Dermis blood vessel endothelial cell (primary cell): Measurements from ENCODE around the gene PDIA6. TPM values are rescaled to one million over a fixed set of nuclear protein-coding genes. Genes with fewer than 3 reads are reported as not detected.
"Not testable (repeated sequence)": the region's sequence is repeated elsewhere in the genome, so short reads cannot be mapped to it uniquely, and the experiment has no call there.

Experiments used
- DNase-seq: peaks from one replicate; pipeline ENCODE4 v3.0.0; 2010
- total RNA-seq: library from RNA; depleted of rRNA; stranded (reverse); fragments of >200 nt; gene quantifications from 2 replicates; pipeline ENCODE4 v1.2.3, GENCODE V29; 2014

PDIA6 gene
- total RNA-seq, 1 donor from 2014 or later, result 472 TPM

- DNase-seq, result no peak
Measured at GRCh38 chr2:10806543-10806942, 6.0 kb downstream of the PDIA6 start.

- not testable (repeated sequence) for DNase-seq
Measured at GRCh38 chr2:10805990-10806389, 6.6 kb downstream of the PDIA6 start.

DNA sequence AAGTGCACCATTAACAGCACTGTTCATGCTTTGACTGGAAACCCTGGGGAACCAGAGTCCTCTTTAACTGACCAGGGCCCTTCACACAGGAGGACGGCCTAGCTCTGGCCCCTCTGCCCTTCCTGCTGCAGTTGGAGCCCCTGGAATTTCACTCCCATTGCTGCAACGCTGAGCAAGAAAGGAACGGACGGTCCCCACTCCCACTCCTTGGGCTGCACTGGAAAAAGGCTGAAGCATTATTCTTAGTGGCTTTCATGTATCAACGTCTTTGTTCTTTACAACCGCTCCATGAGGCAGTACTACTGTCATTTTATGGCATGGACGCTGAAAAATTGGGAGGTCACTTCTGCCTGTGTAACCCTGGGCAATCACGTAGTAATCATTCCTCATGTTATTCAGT, 9.9 kb downstream of the PDIA6 start:
- DNase-seq, result no peak

DNA sequence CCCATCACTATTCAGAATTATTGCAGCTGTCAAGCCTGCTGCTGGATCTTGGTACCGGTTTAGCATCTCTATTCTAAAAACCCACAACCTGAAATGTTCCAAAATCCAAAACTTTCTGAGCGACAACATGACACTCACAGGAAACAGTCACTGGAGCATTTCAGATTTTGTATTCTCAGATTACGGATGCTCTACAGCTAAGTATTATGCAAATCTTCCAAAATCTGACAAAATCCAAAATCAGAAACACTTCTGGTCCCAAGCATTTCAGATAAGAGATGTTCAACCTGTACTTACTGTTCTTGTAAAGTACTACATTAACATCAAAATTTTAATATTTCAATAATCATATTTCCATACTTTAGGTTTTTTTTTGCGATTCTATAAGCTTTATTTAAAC, 12.4 kb downstream of the PDIA6 start:
- no peak for DNase-seq

DNA sequence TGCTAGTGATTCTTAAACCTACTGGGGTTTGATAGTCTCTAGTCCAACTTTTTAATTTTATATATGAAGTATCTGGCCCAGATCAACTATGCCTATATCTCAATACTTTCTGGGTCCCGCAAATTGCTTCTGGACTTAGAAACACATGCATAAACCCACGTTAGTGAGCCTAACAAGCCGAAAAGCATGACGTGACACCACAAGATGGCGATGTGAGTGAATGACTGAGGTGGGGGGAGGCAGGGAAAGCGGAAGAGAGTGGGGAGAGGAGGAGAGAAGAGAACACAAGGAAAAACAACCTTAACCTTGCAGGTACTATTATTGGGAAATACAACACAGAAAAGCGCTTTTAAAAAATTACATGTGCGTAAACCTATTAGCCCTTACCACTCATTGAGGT, 13.8 kb downstream of the PDIA6 start:
- DNase-seq, result peak; percentile 26

DNA sequence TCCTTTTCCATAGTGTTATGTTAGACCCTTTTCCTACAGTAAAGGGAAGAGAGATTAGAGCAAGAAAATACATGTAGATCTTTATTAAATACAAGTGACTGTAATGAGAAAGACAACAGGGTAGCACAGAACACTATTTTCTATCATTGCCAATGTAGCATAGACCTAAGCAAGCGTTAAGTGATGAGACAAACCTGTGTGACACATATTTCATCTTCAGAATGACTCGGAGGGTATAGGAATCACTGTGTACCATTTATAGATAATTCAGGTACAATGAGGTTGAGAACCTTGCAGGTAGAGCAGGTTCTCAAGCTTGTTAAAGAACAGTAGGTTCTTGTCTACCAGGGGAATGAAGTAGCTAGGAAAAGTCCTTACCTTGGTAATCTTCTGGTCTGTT, 15.9 kb downstream of the PDIA6 start:
- DNase-seq, result no peak

DNA sequence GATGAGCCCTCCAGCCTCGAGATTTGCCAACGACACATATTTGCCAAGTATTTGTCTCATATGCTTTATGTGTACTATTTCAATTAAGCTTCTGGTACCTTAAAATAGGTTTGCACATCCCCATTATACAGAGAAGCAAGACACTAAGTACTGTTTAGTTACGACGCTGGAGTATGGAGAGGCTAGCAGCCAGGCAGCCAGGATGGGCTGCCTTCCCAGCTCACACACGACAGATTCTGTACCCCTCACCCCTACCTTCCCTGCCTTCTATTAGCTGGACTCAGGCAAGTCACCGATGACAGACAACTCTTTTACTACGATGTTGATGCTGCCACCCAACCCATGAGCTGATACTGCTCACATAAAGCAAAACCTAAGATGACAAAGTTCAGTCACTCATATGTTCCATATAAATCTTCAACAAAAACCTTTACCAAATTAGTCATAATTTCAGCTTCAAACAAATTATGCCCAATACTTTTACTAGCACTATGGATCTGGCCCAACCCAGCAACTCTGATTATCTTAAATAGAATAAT, 17.0 kb downstream of the PDIA6 start:
- no peak for DNase-seq

DNA sequence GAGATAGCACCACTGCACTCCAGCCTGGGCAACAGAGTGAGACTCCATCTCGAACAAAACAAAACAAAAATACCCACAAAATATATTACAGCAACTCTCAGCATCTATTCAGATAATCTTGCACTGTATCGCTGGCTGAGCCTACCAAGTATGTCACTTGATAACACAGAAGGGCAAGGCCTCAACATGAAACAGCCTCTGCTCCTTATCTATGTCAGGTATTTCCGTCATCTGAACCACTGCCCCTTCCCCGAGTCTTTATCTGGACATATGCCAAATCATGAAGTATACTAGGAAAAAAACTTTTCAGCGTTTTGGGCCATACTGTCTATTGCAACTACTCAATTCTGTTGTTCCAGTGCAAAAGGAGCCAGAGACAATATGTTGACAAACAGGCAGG, 17.7 kb downstream of the PDIA6 start:
- DNase-seq, result peak; percentile 49

DNA sequence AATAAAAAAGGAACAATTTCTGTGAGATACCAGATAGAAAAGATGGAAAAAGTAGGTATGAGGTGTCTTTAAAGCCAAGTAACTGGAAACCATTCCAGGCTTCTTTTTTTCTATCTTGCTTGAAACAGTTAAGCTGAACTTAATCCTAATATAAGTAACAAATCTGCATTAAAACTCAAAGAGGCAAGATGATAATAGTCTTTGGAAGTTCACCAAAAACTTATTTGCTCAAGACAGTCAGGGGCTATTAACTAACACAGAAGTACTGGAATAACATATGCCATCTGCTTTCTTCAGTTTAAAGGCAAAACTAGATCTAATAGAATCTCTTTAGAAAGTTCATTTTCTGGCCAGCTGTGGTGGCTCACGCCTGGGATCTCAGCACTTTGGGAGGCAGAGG, 18.8 kb downstream of the PDIA6 start:
- no peak for DNase-seq

GRCh38 chr2:10792660-10793400, 19.8 kb downstream of the PDIA6 start:
- DNase-seq, result no peak

DNA sequence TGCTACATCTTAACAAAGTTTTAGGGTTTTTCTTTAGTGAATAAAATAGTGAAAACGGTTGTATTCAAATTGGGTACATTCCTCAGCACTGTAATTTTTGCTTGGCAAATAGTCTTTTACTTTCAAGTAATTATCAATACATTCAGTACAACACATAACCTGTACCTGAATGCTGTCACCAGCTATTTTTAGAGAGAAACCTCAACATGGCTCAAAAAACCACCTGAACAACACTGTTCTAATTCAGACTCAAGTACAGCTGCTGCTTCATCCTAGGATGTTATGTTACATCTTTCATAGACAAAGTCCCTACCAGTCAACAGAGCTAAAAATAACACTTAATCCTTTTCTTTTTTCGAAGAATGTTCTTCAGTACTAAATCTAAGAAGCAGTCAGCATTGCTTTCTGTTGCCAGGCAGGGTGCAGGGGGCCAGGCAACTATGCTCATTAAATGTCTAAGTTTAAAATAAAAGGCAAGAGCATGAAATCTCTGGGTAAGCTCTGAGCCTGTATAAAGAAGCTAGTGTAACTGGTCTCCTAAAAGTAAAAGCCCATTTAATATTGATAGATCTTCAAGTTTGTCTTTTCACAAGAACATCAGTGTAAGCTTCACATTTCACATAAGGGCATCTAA, 20.5 kb downstream of the PDIA6 start:
- DNase-seq, result no peak

GRCh38 chr2:10790228-10790973, 22.2 kb downstream of the PDIA6 start:
- no peak for DNase-seq

DNA sequence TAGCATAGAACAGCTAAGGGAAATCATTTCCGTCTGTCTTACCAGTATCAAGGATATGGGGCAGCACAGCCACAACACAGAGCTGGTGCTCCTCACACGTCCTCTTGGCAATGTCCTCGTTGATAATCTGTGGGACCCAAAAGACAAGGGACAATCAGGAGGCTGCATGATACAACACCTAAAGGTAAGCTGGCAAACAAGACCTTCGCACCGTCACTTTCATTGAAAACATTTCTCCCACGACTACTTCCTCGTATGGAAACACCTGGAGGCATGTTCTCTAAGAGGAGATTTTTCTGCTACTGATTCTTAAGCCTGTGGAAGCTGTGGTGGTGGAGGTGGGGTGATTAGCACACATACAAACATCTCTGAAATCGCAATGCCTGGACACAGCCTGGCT, 23.7 kb downstream of the PDIA6 start:
- DNase-seq, result no peak

DNA sequence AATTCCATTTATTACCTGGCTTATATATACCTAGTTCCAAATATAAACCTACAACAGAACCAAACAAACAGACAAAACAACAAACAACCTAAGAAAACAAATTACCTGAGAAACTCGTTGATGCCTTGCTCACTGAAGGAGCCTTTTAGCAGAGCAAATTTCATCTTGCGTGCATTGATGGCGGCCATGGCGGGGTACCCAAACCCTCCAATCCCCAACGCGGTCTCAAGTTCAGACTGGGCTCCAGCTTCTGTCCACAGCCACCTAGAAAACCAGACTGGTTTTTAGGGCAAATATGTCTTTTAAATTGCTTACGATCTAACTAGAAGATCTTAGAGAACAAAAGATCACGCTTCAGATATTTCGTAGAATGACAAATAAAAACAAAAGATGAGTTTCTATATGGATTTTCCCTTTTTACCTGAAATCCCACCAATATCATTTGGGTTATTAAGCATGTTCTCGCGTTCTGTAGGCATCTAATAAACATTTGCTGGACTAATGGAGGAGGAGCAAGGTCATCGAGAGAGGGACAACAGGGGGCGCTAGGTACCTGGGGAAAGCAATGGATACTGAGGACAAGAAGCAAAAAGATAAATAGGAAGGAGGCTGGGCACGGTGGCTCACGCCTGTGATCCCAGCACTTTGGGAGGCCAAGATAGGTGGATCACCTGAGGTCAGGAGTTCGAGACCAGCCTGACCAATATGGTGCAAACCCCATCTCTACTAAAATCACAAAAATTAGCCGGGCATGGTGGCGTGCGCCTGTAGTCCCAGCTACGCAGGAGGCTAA, 25.2 kb downstream of the PDIA6 start:
- DNase-seq, result peak; percentile 60

DNA sequence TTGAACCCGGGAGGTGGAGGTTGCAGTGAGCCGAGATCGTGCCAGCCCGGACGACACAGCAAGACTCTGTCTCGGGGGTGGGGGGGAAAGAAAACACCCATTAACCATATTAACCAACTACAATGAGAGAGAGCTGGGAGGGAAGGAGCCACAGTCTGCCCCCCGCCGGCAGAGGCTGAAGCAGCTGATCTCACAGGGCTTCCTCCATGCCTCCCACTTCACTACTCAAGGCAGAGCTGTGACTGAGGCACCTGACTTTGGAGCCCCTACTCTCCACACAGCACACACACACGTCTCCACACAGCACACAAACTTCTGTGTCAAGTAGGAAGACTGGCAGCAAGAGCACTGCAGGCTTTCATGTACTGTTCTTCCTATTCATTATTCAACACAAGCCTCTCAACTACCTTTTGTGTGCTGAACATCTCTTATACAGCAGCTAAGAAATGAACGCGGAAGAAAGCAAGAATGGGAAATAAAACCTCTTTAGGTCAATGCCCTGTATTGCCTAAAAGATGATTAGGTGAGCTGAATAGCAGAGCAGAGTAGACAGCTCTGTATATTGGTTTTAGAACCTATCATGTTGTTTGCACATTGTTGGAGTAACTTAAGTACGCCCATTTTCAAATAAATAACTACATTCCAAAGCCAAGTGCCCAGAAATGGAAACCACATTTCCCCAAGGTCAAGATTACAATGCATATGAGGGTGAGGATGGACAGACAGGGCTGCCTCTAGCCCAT, 26.2 kb downstream of the PDIA6 start:
- DNase-seq, result no peak

DNA sequence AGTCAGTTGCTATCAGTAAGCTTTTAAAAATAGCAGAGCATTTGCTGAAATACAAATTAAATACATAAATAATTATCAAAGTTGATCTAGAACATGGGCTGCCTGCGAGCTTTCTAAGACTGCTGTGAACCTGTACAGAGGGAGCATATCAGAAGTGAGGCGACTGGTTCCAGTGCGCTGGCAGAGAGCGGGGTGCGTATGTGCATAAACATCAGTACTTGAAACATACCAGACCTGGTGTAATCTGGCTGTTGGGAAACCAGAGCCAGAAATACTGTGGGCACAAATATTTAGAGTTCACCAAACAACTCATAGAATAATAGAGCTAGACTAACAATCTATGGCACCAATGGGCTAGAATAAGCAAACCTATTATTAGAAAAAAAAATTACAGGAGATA, 27.3 kb downstream of the PDIA6 start:
- no peak for DNase-seq

GRCh38 chr2:10784719-10785118, 27.9 kb downstream of the PDIA6 start:
- DNase-seq, result no peak

DNA sequence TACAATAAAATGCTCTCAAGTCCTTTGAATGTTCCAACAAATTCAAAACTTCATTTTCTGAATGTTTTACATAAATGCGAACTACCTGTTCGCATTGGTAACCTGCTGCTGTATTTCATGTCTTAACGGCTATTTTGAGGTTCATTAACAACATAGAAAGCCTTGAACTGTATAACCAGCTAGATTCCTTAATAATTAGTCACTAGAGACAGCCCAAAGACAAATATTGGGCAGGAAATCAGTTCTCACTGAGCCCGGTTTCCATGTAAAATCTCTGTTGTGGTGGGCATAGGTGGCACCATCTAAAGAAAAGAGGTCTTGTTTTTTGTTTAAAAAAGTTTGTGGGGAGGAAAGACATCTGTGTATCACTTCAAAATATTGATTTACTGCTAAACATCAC, 29.2 kb downstream of the PDIA6 start:
- DNase-seq, result peak; percentile 21

GRCh38 chr2:10781746-10782145, 30.8 kb downstream of the PDIA6 start:
- DNase-seq, result no peak

DNA sequence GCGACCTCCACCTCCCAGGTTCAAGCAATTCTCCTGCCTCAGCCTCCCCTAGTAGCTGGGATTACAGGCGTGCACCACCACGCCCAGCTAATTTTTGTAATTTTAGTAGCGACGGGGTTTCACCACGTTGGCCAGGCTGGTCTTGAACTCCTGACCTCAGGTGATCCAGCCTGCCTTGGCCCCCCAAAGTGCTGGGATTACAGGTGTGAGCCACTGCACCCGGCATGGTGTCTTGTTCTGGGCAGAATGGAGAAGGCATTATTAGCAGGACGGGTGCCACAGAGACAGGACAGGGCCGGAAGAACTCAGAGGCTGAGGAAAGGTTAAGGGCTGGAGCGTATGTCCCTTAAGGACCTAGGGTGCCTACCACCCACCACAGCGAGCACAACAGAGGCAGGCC, 31.8 kb downstream of the PDIA6 start:
- not testable (repeated sequence) for DNase-seq

DNA sequence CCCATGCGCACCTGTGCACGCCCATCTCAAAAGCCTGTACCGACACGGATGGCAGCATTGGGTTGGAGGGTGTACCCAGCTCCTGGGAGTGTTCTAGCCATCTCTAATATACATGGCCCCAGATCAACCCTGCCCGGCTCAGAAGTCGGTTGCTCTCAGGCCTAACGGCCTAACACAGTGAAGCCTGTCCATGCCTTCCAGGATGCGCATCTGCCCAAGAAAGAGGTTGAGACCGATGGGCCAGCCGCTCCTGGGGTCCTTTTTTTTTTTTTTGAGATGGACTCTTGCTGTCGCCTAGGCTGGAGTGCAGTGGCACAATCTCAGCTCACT, 32.1 kb downstream of the PDIA6 start:
- no peak for DNase-seq
